Loucy (cell line): ENCODE data around the gene CAMK2N1.

ENCODE experiments used
- H2AFZ ChIP-seq: fragments of 200-600 bp; sonication (generic); 2 replicates; pipeline ENCODE4 v1.6.0; 2016; ENCODE audit warnings: antibody characterized with exemption, mild to moderate bottlenecking, low read length, moderate library complexity
- H3F3A ChIP-seq: fragments of 200-600 bp; 2 replicates; pipeline ENCODE4 v1.6.0; 2016; ENCODE audit warnings: antibody characterized with exemption, low read depth, mild to moderate bottlenecking
- H3K27me3 ChIP-seq: fragments of 200-600 bp; sonication (generic); 2 replicates; pipeline ENCODE4 v1.6.1; 2014; ENCODE audit warnings: low read length, mild to moderate bottlenecking; ENCODE audit not compliant: insufficient read depth, poor library complexity, severe bottlenecking
- H3K36me3 ChIP-seq: fragments of 200-600 bp; sonication (generic); 2 replicates; pipeline ENCODE4 v1.6.1; 2016; ENCODE audit warnings: low read length; ENCODE audit not compliant: insufficient read depth
- H3K4me1 ChIP-seq: fragments of 200-600 bp; sonication (generic); 2 replicates; pipeline ENCODE4 v1.5.1; 2014; ENCODE audit warnings: low read length, mild to moderate bottlenecking; ENCODE audit not compliant: insufficient read depth, poor library complexity, severe bottlenecking
- H3K4me2 ChIP-seq: fragments of 200-600 bp; sonication (generic); 2 replicates; pipeline ENCODE4 v1.6.0; 2014; ENCODE audit warnings: antibody characterized with exemption, low read length, low read depth, mild to moderate bottlenecking; ENCODE audit not compliant: poor library complexity, severe bottlenecking
- H3K4me3 ChIP-seq: fragments of 200-600 bp; sonication (generic); 2 replicates; pipeline ENCODE4 v1.5.1; 2014; ENCODE audit warnings: low read length, mild to moderate bottlenecking, mixed read lengths; ENCODE audit not compliant: poor library complexity, severe bottlenecking
- H3K79me2 ChIP-seq: fragments of 200-600 bp; sonication (generic); 2 replicates; pipeline ENCODE4 v1.6.1; 2014; ENCODE audit warnings: low read length; ENCODE audit not compliant: insufficient read depth
- H3K9ac ChIP-seq: fragments of 200-600 bp; sonication (generic); 2 replicates; pipeline ENCODE4 v1.6.0; 2014; ENCODE audit warnings: mild to moderate bottlenecking, low read depth, low read length, moderate library complexity; ENCODE audit not compliant: poor library complexity, severe bottlenecking
- H3K9me2 ChIP-seq: fragments of 200-600 bp; sonication (generic); replicated peaks from 2 replicates; pipeline ENCODE4 v1.6.1; 2016; ENCODE audit warnings: low read depth, low read length, mixed read lengths
- H3K9me3 ChIP-seq: fragments of 200-600 bp; sonication (generic); 2 replicates; pipeline ENCODE4 v1.6.1; 2014; ENCODE audit warnings: mild to moderate bottlenecking, antibody characterized with exemption, low read length, low read depth; ENCODE audit not compliant: insufficient read depth
- H4K20me1 ChIP-seq: fragments of 200-600 bp; sonication (generic); 2 replicates; pipeline ENCODE4 v1.6.0; 2014; ENCODE audit warnings: antibody characterized with exemption, low read length, mild to moderate bottlenecking; ENCODE audit not compliant: insufficient read depth, poor library complexity, severe bottlenecking
- EZH2phosphoT487 ChIP-seq: fragments of 200-600 bp; IDR thresholded peaks from 2 replicates; pipeline ENCODE4 v1.6.1; 2018; ENCODE audit warnings: antibody characterized with exemption, mild to moderate bottlenecking, moderate library complexity, borderline replicate concordance
- TF ChIP-seq, protein P1 (sequence below): fragments of 200-600 bp; sonication (generic); conservative IDR thresholded peaks from 2 replicates; pipeline ENCODE4 v1.5.1; 2014; ENCODE audit warnings: mild to moderate bottlenecking, antibody characterized with exemption, low read length

The CAMK2N1 gene

DNA sequence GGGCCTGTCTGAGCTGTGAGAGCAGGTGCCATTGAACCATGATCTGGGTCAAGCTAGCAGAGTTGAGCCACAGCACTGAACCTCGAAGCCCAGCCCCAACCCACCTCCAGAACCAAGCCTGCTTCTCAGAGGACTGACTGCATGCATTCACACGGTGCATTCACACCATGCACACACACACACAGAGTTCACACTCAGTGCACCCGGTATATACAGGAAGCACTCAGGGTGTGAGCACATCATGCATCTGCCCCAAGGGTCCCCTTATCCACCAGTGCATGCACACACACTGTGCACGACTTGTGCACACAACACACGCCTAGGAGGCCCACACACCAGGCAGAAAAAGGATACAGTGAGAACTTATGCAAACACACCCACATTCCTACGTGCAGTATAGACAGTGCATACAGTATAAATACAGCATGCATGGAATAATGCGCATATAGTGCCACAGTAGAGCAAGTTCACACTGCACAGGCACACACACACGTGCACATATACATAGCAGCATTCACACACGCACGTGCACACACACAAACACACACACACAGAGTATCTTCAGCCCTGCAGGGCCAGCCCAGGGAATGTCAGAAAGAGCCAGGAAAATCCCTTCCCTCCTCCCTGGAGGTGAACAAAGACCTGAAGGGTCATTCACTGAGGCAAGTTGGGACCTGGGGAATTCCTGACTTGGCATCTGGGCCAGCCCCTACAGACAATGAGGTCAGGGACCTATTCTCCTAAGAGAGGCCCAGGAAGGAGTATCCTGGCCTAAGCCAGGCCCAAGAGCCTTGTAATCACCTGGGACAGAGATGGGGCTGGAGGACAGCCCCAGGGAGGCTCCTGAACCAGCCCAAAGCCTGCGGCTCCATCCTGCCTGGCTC lies 42.1 kb downstream of the CAMK2N1 start:
- no peak overlapping the region for H3K4me2 ChIP-seq
- no peak overlapping the region for H2AFZ ChIP-seq
- no peaks in the 10 kb centered on the region for H3K27me3 ChIP-seq

GRCh38 chr1:20442920-20443625 lies 42.9 kb downstream of the CAMK2N1 start:
- H4K20me1 ChIP-seq = no peaks in the 10 kb centered on the region
- no peak overlapping the region for H3K4me3 ChIP-seq
- no peak for TF ChIP-seq EZH2phosphoT487
- TF ChIP-seq, protein P1, sequence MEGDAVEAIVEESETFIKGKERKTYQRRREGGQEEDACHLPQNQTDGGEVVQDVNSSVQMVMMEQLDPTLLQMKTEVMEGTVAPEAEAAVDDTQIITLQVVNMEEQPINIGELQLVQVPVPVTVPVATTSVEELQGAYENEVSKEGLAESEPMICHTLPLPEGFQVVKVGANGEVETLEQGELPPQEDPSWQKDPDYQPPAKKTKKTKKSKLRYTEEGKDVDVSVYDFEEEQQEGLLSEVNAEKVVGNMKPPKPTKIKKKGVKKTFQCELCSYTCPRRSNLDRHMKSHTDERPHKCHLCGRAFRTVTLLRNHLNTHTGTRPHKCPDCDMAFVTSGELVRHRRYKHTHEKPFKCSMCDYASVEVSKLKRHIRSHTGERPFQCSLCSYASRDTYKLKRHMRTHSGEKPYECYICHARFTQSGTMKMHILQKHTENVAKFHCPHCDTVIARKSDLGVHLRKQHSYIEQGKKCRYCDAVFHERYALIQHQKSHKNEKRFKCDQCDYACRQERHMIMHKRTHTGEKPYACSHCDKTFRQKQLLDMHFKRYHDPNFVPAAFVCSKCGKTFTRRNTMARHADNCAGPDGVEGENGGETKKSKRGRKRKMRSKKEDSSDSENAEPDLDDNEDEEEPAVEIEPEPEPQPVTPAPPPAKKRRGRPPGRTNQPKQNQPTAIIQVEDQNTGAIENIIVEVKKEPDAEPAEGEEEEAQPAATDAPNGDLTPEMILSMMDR = no peak
- no peak overlapping the region for H3K4me2 ChIP-seq
- H3K79me2 ChIP-seq = no peaks in the 10 kb centered on the region
- no peaks in the 10 kb centered on the region for H3K27me3 ChIP-seq
- no peaks in the 10 kb centered on the region for H3K9me2 ChIP-seq
- no peaks in the 10 kb centered on the region for H3F3A ChIP-seq
- H3K36me3 ChIP-seq = no peaks in the 10 kb centered on the region
- no peaks in the 10 kb centered on the region for H3K4me1 ChIP-seq
- H3K9ac ChIP-seq = no peak overlapping the region
- H2AFZ ChIP-seq = no peak overlapping the region
- H3K9me3 ChIP-seq = no peaks in the 10 kb centered on the region

More for the DNA sequence above, 42.1 kb downstream of the CAMK2N1 start:
- H3K4me3 ChIP-seq = no peak overlapping the region
- no peaks in the 10 kb centered on the region for H4K20me1 ChIP-seq
- H3K36me3 ChIP-seq = no peaks in the 10 kb centered on the region
- no peaks in the 10 kb centered on the region for H3K9me3 ChIP-seq
- no peaks in the 10 kb centered on the region for H3K79me2 ChIP-seq
- no peak for TF ChIP-seq EZH2phosphoT487
- TF ChIP-seq, protein P1 = no peak
- no peaks in the 10 kb centered on the region for H3K4me1 ChIP-seq
- H3K9ac ChIP-seq = no peak overlapping the region
- no peaks in the 10 kb centered on the region for H3K9me2 ChIP-seq
- H3F3A ChIP-seq = no peaks in the 10 kb centered on the region

- Histone ChIP-seq H3K27me3 (no peaks in the 10 kb centered on the region), H3K4me2 (no peak overlapping the region), H3F3A (no peaks in the 10 kb centered on the region), H3K36me3 (no peaks in the 10 kb centered on the region), H2AFZ (no peak overlapping the region), H3K4me1 (no peaks in the 10 kb centered on the region), H4K20me1 (no peaks in the 10 kb centered on the region), H3K9me2 (no peaks in the 10 kb centered on the region), H3K4me3 (no peak overlapping the region), H3K9me3 (no peaks in the 10 kb centered on the region), H3K9ac (no peak overlapping the region), H3K79me2 (no peaks in the 10 kb centered on the region)
- no peak for TF ChIP-seq EZH2phosphoT487
- TF ChIP-seq, protein P1 = no peak
These were observed 45.2 kb downstream of the CAMK2N1 start for GRCh38 chr1:20440785-20441200.
